ENCODE results near the gene CDH15.
A peak's percentile ranks its signal among the peaks of the same experiment; 100 is the strongest.
"Not testable (repeated sequence)": the region's sequence is repeated elsewhere in the genome, so short reads cannot be mapped to it uniquely, and the experiment has no call there.

The CDH15 gene

DNA sequence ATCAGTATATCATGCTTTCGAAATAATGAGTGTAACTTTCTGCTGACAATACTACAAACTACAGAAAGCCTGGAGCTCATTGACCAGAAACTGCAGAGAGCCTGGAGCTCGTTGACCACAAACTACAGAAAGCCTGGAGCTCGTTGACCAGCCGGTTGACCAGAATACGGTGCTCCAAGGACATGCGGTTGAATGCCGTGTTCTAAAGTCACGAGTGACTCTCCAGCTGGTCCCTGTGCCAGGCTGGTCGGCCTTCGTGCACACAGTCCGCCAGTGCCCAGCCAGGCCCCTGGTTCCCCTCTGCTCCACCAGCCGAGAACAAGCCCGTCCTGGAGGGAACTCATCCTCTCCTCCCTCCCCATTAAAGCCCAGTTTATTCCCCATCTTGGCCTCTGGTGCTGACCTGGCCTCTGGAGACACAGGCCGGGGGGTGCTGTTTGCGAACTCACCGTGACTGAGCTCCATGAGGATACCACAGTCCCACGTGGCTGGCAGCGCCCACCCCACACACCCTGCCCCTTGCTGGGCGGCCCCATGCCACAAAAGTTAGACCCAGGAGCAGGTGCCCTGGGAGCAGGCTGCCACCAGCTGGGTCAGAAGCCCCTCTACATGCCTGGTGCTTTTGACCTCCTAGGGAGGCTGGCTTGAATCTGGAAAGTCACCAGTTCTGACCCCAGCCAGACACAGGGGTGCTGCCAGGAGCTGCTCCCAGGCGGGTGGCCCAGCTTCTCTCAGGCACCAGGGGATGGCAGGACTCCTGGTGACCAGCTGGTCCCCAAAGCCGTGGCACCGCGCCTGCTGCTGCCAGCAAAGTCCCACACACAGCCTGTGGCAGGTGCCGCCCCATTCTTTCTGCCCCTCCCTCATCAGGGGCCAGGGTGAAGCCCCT, 15.5 kb upstream of the CDH15 start:
- DNase-seq (ENCODE audit: low read depth, low spot score) = no peak

DNA sequence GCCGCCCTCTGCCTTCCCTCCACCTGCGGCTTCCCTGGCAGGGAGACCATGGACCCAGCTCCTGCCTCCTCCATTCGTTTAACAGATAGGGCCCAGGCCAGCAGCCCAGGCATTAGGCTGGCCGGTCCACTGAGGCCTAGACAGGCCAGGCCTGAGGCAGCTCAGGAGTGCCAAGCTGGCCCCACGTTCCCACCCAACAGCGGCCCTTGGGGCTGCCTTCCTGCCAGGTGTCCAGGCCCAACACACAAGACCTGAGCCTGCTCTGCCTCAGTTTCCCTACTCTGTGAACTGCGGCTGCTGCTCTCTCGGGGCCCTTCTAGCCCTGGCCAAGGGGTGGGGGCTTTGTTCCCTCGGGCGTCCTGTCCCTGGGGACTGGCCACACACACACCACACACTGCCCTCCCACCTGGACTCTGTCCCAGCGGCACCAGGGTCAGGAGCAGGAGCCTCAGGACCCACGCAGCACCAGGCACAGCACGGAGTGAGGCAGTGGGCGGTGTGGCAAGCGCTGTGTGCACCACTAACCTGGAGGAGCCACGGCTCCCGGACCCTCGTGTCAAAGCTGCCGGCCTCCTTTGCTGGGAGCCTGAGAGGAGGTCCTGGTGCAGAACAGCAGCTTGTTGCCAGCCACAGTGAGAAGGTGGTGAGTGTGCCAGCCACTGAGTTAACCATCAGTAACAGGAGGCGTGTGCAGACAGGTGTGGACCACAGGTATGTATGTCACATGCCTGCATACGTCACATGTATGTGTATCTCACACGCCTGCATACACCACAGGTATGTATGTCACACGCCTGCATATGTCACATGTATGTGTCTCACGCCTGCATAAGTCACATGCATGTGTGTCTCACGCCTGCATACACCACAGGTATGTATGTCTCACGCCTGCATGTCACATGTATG, 14.6 kb upstream of the CDH15 start:
- no peak for DNase-seq (ENCODE audit: low read depth, low spot score)

DNA sequence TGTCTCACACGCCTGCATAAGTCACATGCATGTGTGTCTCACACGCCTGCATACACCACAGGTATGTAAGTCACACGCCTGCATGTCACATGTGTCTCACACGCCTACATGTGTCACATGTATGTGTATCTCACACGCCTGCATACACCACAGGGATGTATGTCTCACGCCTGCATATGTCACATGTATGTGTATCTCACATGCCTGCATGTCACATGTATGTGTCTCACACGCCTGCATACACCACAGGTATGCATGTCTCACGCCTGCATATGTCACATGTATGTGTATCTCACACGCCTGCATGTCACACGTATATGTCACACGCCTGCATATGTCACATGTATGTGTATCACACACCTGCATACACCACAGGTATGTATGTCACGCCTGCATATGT, 13.8 kb upstream of the CDH15 start:
- DNase-seq (ENCODE audit: low read depth, low spot score) = no peak

DNA sequence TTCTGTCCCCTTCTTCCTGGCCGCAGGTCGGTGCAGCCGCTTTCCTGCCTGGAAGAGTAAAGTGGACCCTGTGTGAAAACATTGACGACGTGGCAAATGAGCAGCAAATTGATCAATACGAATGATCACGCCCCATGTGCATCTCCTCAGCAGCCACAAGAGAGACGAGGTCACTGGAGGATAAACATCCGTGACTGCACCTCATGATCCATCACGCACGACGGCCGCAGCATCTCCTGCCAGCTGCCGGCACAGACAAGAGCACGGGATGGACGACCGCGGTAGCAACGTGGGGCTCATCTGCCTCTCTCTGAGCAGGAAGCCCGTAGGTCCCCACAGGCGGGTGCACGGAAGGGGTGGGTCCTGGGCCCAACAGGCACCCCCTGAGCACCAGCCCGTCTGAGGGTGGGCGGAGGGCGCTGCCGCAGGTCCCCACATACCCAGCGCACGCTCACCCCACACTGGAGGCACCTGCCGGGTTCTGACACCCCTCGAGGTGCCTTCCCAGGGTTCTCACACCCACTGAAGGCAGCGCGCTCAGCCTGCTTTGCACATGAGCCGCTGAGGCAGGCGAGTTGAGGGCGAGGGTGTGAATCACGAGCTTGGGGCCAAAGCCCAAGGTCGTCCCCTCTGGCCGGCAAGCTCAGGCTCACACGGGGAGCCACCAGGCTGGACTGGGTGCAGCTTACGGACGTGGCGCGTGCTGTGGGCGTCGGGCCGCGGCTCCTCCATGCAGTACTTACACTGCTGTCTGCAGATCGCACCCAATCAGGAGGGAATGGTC, 12.3 kb upstream of the CDH15 start:
- DNase-seq (ENCODE audit: low read depth, low spot score) = no peak

DNA sequence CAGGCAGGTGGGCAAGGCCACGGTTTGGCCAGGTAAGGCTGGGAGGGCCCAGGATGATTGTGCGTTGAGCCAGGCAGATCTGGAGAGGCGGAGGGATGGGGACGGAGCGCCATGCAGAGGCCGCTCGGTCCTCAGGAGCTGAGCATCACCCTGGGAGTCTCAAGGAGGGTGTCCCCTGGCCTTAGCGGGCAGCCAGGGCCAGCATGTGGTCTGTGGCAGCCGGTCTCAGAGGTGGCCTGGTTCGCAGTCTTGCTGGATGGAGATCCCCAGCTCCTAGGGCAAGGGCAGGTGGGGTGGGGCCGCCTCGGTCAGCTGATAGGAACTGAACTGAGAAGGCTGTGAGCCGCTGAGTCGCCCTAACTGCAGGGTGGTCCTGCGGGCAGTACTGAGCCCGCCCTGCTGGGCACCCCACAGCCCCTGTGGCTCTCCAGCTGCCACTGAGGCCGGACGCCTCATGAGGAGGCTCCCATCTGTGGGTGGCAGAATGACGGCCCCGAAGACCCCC, 11.6 kb upstream of the CDH15 start:
- DNase-seq (ENCODE audit: low read depth, low spot score) = no peak

DNA sequence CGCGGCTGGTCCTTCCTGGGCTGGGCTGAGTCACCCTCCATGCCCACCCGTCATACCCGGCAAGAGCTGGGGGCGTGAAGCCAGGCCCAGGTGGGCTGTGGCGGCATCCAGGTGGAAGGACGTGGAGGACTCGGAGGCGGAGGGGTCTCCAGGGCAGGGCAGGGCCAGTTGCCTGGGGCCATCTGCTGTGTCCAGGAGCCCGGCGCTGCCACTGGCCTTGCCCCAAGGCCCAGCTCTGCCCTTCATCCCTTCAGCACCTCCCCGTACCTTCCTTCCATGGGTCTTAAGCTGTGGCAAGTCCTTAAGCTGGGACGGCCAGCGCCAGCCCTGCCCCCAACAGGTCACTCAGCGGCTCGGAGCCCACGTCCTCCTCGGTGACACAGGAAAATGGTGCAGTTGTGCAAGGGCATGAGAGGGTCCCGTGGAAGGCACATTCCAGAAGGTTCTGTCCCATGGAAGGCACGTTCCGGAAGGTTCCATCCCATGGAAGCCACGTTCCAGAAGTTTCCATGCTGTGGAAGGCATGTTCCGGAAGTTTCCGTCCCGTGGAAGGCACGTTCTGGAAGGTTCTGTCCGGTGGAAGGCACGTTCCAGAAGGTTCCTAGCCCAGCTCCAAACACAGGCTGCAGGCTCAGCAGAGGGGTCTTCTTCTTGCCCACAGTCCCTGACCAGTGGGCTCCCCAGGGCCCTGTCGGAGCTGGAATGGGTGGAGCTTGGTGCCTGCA, 10.4 kb upstream of the CDH15 start:
- DNase-seq (ENCODE audit: low read depth, low spot score) = no peak

DNA sequence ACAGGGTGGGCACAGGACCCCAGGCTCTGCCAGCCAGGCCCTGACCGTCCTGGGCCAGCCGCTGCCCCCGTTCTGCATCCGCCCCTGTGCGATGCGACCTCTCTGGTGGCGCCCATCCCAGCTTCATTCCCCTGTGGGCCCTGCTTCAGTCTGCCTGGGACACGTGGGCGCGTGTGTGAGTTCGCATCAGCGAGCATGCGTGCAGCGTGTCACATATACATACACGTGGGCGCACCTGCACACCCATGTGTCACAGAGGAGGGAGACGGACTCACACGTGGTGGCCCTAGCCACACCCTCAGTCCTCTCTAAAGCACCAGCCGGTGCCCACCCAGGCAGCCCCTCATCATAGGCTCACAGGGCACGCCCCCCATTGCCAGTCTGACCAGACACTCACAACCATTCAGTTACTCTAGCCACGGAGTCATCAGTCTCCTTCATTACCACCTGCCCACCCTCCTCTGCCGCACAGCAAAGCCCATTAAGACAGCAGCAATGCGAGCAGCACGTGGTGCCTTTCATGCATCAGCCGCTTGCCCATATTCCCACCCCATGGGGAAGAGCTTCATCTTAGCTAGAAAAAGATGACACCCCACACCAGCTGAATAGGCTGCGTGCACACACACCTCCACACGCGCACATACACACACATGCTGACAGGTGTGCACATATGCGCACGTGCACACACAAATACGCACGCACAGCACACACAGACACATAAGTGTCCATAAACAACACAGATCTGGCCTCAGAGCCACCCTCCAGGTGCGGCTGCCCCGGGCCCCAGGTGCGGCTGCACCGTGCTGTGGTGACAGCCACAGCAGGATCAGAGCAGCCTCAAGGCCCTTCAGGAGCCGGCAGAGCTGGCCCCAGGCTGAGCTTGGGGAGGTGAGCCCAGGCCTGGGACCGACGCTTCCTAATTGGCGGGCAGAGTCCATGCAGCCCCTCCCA, 9.5 kb upstream of the CDH15 start:
- no peak for DNase-seq (ENCODE audit: low read depth, low spot score)

DNA sequence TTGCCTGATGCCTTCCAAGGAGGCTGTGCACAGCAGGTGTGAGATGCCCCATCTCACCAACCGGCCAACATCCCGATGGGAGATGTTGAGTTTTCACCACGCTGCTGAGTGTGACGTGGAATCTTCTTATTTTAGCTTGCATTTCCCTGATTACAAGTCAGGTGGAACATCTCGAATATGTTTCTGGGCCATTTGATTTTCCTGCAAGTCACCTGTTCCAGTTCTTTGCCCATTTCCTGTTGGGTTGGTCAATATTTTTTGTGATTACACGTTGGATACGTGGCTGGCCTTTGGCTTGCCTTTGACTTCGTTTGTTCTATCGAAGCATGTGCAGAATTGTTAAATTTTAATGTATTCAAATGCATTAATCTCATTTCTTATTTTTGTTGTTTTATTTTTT, 8.3 kb upstream of the CDH15 start:
- no peak for DNase-seq (ENCODE audit: low read depth, low spot score)

DNA sequence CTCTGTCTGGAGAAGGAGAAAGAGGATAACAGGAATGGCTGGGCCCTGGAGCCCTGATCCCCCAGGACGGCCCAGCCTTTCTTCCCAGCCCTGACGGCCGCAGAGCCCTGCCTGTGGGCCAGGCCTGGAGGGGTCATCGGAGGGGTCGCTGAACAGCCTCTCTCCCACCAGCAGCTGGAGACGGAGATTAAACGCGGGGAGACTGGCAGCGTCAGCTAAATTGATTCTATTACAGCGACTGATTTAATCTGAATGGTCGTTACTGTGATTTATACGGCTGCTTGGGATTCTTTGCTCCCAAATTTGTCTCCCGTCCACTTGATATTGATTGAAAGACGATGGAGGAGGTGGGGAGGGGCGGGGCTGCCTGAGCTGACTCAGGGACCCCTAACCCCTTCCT, 7.1 kb upstream of the CDH15 start:
- DNase-seq (ENCODE audit: low read depth, low spot score) = no peak

DNA sequence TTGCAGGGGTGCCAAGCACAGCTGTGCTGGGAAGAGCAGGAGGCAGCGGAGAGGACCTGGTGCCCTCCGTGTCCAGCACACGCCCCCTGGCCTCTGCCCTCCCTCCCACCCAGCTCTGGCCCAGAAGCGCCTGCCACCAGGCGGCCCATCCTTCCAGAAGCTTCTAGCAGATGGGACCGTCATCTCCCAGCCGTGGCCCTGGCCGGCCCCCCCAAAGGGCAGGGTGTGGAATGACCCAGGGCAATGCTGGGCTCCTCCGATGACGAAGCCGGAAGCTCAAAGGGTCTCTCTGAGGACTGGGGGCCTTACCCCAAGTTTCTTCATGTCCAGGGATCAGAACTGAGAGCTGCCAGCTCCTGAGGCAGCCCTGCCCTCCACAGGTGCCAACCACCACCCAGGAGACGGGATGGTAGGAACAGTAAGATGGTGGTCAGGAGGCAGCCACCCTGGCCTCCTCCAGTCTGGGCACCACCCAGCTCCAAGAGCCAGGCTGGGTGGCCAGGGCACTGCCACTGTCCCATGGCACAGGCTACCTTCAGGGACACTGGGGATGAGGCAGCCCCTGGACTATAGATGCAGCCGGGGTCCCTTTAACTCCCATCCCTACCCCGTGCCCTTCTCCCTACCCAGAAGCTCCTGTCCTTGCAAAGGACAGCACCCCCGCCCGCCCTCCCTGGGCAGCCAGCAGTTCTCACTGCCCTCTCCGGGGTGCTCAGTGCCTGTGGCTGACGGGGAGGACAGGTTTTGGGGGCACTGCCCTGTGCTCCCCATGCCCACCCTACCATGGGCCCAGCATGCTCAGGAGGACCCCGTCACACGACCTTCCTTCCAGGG, 6.5 kb upstream of the CDH15 start:
- no peak for DNase-seq (ENCODE audit: low read depth, low spot score)

DNA sequence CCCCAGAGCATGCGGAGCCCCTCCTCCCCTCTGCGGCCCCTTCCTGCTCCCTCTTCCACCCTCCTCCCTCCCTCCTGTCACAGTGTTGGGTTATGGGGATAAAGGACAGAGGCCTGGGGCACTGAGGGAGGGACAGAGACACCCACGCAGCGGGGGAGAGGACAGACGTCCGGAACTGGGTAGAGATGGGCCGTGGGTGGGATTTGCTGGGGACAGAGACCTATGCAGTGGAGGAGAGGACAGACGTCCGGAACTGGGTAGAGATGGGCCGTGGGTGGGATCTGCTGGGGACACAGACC, 5.9 kb upstream of the CDH15 start:
- not testable (repeated sequence) for DNase-seq (ENCODE audit: low read depth, low spot score)

DNA sequence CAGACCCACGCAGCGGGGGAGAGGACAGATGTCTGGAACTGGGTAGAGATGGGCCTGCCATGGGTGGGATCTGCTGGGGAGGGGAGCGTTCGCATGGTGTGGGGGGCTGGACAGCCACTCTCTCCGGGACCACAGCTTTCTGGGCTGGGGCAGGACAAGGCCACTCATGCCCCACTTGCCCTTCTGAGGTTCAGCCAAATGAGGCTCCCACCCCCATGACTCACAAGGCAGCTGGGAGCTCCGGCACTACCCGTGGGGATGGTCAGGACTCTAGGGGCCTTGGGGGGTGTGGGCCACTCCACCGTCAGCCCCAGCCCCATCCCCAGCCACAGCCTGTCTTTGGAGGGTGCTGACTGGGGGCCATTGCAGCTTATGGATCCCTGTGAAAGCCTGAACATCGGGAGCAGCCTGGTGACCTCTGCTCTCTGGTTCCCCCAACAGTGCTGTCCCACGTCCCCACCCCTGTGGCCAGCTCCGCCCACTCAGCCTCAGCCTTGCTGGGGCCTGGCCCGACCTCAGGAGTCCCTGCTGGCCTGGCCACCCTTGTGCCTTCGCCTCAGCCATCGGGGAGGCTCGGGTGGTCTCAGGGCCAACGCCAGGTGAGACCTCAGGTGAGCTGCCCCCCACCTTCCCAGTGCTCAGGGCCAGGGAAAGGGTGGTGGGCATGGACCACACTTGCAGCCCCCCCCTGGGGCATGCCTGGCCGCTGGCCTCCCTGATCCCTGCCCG, 4.7 kb upstream of the CDH15 start:
- no peak for DNase-seq (ENCODE audit: low read depth, low spot score)

DNA sequence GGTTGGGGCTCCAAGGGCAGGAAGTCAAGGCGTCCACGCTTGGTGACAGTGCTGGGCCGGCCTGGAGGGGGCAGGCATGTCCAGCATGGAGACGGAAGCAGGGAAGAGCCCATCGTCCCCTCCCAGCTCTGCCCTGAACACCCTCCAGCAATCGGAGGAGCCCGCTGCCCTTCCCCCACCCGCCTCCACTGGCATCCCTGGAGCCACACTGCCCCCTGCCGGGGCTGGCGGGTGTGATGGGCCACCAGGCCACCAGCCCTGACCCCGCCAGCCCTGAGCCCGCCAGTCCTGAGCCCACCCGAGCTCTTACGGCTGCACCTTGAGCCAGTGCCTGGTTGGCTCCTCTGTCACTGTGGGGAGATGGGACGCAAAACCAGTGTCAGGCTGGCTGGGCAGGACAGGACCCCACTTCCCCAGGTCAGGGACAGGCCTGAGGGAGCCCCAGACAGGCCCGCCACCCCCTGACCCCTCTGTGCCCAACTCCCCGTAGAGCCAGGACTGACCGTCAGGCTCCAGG, 4.1 kb upstream of the CDH15 start:
- peak; percentile 96 for DNase-seq (ENCODE audit: low read depth, low spot score)

DNA sequence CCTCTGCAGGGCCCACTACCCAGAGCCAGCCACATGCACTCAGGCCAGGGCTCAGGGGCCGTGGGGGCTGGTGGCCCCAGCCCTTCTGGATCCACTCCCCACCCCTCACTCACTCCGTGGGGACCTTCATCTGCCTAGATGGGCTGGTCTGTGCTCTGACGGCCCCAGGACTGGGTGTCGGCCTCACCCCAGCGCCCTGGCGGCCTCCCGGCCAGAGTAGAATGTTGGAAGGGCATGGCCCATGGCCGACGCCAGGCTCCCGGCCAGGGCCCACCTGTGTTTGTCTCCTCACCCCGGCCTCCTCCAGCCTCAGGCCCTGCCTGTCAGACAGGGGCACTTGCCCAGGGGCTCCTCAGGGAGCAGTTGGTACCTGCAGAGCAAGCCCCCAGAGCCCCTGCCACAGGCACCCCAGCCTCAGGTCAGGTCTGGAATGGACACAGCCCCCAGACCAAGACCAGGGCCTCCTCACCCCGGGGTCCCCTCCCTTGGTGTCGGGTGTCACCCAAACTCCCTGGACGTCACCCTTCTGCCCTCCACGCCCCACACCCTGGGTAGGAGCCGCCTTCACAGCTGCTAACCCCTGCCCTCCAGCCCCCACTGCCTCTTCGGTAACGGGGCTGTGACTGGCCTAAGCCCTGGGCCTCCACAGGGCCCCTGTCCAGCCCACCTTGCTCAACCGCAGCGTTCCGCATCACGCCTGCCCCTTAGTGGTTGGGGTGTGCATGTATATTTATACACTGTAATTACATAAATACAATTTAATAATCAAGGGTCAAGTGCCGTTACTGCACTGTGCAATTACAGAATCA, 3.0 kb upstream of the CDH15 start:
- no peak for DNase-seq (ENCODE audit: low read depth, low spot score)

DNA sequence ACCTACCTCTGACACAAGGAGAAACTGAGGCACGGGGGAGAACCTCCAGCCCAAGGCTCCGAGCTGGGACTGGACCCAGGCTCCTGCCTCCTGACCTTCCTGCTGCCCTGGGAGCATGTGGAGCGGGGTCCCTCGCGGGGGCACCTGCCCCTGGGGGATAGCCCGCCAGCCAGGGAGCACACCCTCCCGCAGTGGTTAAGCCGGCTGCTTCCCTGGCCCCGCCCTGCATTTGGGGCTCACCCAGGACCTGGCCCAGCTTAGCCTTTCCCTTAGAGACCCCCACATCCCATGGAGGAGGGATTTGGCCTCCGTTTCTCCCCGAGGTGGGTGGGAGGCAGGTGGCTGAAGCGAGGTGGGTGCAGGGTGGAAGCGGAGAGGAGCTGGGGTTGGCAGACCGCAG, 1.8 kb upstream of the CDH15 start:
- DNase-seq (ENCODE audit: low read depth, low spot score) = no peak

DNA sequence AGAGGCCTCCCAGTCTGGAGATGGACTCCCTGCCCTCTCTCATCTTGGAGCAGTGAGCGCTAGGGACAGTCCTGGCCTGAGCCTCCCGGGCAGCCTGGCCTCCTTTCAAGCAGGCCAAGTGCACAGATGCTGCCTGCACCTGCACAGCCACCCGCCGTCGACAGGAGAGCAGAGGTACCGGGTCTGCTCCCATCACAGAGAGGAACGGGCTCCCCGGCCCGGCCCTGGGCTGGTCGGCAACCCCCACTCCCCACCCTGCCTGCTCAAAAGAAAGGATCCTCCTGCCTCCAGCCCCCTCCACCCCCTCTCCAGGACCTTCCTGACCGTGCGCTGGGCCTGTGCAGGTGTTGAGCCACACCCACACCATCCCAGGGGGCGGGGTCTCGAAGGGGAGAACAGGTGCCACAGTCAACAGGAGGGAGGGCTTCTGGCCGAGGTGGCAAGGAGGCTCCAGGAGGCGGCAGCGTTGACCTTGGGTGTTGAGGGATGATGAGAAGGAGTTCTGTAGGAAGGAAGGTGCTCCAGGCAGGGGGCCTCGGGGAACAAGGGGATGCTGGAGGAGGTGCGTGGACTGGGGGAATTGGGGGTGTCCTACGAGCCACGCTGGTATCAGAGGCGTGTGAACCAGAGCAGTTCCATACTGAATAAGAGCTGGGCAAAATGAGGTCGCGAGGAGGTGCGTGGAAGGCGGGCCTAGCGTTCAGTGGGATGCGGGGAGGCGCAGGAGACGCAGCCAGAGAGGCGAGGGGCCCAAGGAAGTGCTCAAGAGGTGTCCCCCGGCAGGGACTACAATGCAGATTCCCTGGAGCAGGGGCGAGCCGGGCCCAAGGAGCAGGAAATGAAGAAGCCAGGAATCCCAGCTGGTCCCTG, 967 bp upstream of the CDH15 start:
- DNase-seq (ENCODE audit: low read depth, low spot score) = peak; percentile 49

DNA sequence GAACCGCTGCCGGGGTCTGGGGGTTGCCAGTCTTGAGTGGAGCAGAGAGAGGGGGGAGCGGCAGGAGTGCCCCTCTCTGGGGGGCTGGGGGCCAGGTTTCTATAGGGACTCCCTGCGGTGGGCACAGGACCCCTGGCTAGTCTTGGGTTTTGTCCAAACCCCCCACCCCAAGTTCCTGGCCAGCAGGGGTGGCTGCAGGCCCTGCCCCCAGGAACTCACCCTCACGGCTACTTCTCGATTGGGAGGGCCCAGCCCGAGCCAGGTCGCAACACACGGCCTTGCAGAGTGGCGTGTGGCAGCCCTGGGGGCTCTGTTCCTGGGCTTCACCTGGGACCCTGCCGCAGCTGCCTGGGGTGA, 601 bp downstream of the CDH15 start:
- no peak for DNase-seq (ENCODE audit: low read depth, low spot score)
